HG02970 (cell line): ENCODE data around the gene RETREG1.
"Not testable (repeated sequence)": the region's sequence is repeated elsewhere in the genome, so short reads cannot be mapped to it uniquely, and the experiment has no call there.

ENCODE experiments used
- ATAC-seq: cut with Tn5 transposase; IDR thresholded peaks from one replicate; pipeline ENCODE4 v1.9.1; 2021; ENCODE audit warnings: mild to moderate bottlenecking, moderate library complexity, moderate number of reproducible peaks; ENCODE audit not compliant: unreplicated experiment, low FRiP score

RETREG1 gene

DNA sequence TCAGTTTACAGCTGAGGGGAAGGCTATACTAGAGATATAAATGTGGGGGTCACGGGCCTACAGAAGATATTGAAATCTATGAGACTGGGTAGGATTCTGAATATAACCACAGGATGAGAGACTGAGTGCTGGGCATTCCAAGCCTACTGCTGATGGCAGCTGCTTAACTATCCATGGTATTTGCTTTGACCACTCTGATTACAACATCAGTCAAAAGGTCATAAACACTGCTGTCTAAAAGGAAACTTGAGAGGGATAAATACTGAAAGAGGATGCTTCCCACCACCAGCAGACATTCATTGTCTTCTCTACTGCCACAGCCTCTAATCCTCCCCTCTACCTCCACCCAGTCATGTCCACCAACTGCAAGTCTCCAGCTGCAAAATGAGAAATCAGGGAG, 155.0 kb downstream of the RETREG1 start:
- no peak for ATAC-seq

GRCh38 chr5:16461026-16461425, 155.8 kb downstream of the RETREG1 start:
- no peak for ATAC-seq

- ATAC-seq: no peak
These were observed 157.3 kb downstream of the RETREG1 start for GRCh38 chr5:16459451-16459850.

GRCh38 chr5:16457853-16458252, 158.9 kb downstream of the RETREG1 start:
- ATAC-seq: no peak

DNA sequence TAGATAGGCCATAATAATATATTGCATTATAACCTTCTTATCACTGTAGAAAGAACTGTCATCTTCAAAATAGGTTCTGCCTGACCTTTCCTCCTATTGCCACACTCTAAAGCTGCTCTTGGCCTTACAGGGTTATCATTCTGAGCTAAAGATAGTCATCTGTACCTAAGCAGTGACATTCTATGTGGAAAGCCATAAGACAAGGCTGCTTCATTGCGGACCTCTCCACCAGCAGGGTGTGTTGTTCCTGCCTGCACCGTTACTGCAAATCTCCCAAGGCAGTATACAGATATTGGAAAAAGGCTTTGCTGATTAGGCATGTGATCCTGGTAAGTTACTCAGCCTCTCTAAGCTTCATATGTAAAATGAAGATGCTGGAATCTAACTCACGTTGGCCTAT, 159.3 kb downstream of the RETREG1 start:
- no peak for ATAC-seq

GRCh38 chr5:16456103-16456832, 160.5 kb downstream of the RETREG1 start:
- ATAC-seq: peak; percentile 65

DNA sequence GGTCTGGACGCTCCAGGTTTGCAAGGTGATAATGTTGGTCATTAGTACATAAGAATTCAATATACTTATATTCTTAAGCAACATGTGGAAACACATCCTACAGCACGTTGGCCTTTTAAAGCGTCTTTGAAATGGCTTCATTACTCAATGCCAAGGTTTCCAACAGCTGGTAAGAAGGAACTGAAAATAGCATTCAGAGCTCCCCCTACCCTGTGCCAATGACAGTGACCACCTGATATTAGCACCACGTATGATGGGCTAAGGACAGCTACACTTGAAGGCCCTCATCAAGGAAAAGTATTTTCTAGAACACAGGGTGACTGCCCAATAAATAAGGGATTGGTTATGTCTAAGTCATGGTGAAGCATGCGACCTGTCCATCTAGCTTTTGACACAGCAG, 161.1 kb downstream of the RETREG1 start:
- no peak for ATAC-seq

- no peak for ATAC-seq
These were observed 162.1 kb downstream of the RETREG1 start for GRCh38 chr5:16454686-16455085.

GRCh38 chr5:16453609-16454008, 163.2 kb downstream of the RETREG1 start:
- no peak for ATAC-seq

GRCh38 chr5:16450163-16450562, 166.6 kb downstream of the RETREG1 start:
- no peak for ATAC-seq

GRCh38 chr5:16446993-16447392, 169.8 kb downstream of the RETREG1 start:
- ATAC-seq: no peak

GRCh38 chr5:16437977-16438376, 178.8 kb downstream of the RETREG1 start:
- no peak for ATAC-seq

DNA sequence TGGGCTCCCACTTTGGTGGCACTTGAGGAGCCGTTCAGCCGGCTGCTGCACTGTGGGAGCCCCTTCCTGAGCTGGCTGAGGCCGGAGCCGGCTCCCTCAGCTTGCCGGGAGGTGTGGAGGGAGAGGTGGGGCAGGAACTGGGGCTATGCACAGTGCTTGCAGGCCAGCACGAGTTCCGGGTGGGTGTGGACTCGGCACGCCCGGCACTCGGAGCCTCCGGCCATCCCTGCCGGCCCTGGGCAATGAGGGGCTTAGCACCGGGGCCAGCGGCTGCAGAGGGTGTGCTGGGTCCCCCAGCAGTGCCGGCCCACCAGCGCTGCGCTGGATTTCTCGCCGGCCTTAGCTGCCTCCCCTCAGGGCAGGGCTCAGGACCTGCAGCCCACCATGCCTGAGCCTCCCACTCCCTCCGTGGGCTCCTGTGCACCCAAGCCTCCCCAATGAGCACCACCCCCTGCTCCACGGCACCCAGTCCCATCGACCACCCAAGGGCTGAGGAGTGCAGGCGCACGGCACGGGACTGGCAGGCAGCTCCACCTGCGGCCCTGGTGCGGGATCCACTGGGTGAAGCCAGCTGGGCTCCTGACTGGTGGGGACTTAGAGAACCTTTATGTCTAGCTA, 180.6 kb downstream of the RETREG1 start:
- ATAC-seq: not testable (repeated sequence)

- ATAC-seq: no peak
These were observed 185.3 kb downstream of the RETREG1 start for GRCh38 chr5:16431490-16431889.

DNA sequence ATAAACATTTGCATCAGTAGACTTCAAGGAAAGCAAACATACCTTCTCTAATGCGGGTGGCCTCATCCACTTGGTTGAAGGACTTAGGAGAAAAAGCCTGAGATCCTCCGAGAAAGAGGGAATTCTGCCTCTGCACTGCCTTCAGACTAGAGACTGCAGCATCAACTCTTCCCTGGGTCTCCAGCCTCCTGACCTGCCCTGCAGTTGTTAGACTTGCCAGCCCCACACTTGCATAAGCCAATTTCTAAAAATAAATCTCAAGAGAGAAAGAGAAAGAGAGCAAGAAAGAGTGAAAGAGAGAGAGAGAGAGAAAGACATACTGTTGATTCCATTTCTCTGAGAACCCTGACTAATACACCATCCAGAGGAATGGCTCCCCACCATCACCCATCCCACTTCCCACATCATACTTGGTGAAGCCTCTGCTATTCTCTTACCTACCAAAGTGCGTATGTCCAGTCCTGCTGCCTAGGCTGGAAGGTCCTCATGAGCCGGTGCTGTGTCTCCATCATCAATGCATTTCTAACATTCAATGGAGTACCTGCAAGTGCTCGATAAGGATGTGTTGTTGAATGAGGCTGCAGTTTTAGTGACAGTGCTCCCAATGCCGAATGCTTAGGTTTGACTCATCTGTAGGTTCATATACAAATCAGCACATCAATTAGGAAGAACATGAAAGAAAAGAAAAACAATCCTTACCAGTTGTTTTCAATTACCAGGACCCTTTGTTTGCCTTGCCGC, 186.3 kb downstream of the RETREG1 start:
- ATAC-seq: no peak

DNA sequence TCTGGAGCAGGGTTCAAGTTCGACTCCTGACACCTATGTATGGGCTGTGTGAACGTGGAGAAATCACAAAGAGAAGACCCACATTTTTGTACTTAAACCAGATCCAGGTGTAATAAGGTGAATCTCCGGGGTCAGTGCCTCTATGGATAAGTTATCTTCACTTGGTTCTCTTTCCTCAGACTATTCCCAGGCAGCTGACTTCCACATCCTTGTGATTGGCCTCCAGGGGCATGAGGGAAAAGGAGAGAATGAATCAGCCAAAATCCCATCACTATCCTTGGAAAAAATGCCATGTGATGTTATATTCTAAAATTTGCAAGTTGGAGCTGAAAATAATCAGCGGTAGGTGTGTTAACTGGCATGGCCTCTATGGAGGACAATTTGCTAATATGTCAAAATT, 188.4 kb downstream of the RETREG1 start:
- ATAC-seq: no peak

DNA sequence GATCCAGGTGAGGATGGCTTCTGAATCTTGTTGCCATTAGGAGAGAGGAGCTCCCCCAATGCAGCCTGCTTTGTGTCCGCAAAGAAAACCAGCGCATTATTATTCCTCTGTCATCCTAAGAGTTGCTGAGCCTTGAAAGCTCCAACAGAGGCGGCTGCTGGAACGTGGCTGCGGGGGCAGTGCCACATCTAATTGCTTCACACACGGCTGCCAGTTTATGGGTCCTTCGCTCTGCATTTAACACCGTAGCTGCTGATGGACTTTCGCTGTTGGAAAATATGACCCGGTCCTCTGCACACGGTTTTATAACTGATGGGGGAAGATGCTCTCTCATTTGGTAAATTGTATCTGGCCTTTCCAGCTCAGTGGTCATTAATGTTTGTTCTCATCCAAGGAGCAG, 189.2 kb downstream of the RETREG1 start:
- ATAC-seq: no peak
